ENCODE results near the gene PHKA2. TPM values are rescaled to one million over a fixed set of nuclear protein-coding genes. Genes with fewer than 3 reads are reported as not detected.

PHKA2 gene
- total RNA-seq, 2 experiments from 2014 or later = 19.8 to 20.7 TPM

GRCh38 chrX:18944482-18944881, 39.4 kb downstream of the PHKA2 start:
- CTCF ChIA-PET = no interaction called here
- H3K36me3 Mint-ChIP-seq (ENCODE audit: low read depth) = peaks cover 7% of the 10 kb centered on the region
- no peak overlapping the region for H3K27ac Mint-ChIP-seq
- no peaks in the 10 kb centered on the region for H3K27me3 Mint-ChIP-seq (ENCODE audit: low read depth)
- H3K9me3 Mint-ChIP-seq = no peaks in the 10 kb centered on the region
- intact Hi-C loops (cut with micrococcal nuclease) = no loop called here
- H3K4me3 Mint-ChIP-seq = no peak overlapping the region
- no peak for DNase-seq
- H3K4me1 Mint-ChIP-seq (ENCODE audit: low read depth) = no peaks in the 10 kb centered on the region

GRCh38 chrX:18941896-18942295, 42.0 kb downstream of the PHKA2 start:
- no peak overlapping the region for H3K4me3 Mint-ChIP-seq
- no peak for DNase-seq
- peaks cover 11% of the 10 kb centered on the region for H3K36me3 Mint-ChIP-seq (ENCODE audit: low read depth)
- no peaks in the 10 kb centered on the region for H3K9me3 Mint-ChIP-seq
- CTCF ChIA-PET = no interaction called here
- intact Hi-C loops (cut with micrococcal nuclease) = no loop called here
- H3K27me3 Mint-ChIP-seq (ENCODE audit: low read depth) = no peaks in the 10 kb centered on the region
- H3K4me1 Mint-ChIP-seq (ENCODE audit: low read depth) = no peaks in the 10 kb centered on the region
- no peak overlapping the region for H3K27ac Mint-ChIP-seq

GRCh38 chrX:18938710-18939109, 45.2 kb downstream of the PHKA2 start:
- H3K27me3 Mint-ChIP-seq (ENCODE audit: low read depth) = no peaks in the 10 kb centered on the region
- H3K9me3 Mint-ChIP-seq = no peaks in the 10 kb centered on the region
- CTCF ChIA-PET = no interaction called here
- DNase-seq = no peak
- no peak overlapping the region for H3K27ac Mint-ChIP-seq
- intact Hi-C loops (cut with micrococcal nuclease) = no loop called here
- H3K36me3 Mint-ChIP-seq (ENCODE audit: low read depth) = peaks cover 8% of the 10 kb centered on the region
- no peak overlapping the region for H3K4me3 Mint-ChIP-seq
- no peaks in the 10 kb centered on the region for H3K4me1 Mint-ChIP-seq (ENCODE audit: low read depth)

- no peak overlapping the region for H3K27ac Mint-ChIP-seq
- no peaks in the 10 kb centered on the region for H3K4me1 Mint-ChIP-seq (ENCODE audit: low read depth)
- no peaks in the 10 kb centered on the region for H3K27me3 Mint-ChIP-seq (ENCODE audit: low read depth)
- CTCF ChIA-PET = interaction anchor here (1.5 kb wide), 1 partner anchor 397 kb away, joined by 5 read pairs; no protein-coding TSS in a partner anchor
- no peak overlapping the region for H3K4me3 Mint-ChIP-seq
- no peaks in the 10 kb centered on the region for H3K9me3 Mint-ChIP-seq
- DNase-seq = no peak
- peaks cover 8% of the 10 kb centered on the region for H3K36me3 Mint-ChIP-seq (ENCODE audit: low read depth)
- intact Hi-C loops (cut with micrococcal nuclease) = no loop called here
Observed at GRCh38 chrX:18937173-18937572, 46.7 kb downstream of the PHKA2 start.

- intact Hi-C loops (cut with micrococcal nuclease) = no loop called here
- H3K27me3 Mint-ChIP-seq (ENCODE audit: low read depth) = no peaks in the 10 kb centered on the region
- DNase-seq = no peak
- no peaks in the 10 kb centered on the region for H3K4me1 Mint-ChIP-seq (ENCODE audit: low read depth)
- H3K9me3 Mint-ChIP-seq = no peaks in the 10 kb centered on the region
- H3K4me3 Mint-ChIP-seq = no peak overlapping the region
- CTCF ChIA-PET = no interaction called here
- no peak overlapping the region for H3K27ac Mint-ChIP-seq
- peaks cover 6% of the 10 kb centered on the region for H3K36me3 Mint-ChIP-seq (ENCODE audit: low read depth)
Observed at GRCh38 chrX:18935893-18936292, 48.0 kb downstream of the PHKA2 start.

GRCh38 chrX:18934708-18935107, 49.2 kb downstream of the PHKA2 start:
- Mint-ChIP-seq H3K9me3 (no peaks in the 10 kb centered on the region), H3K27ac (no peak overlapping the region), H3K36me3 (ENCODE audit: low read depth) (peaks cover 6% of the 10 kb centered on the region), H3K4me3 (no peak overlapping the region), H3K4me1 (ENCODE audit: low read depth) (no peaks in the 10 kb centered on the region), H3K27me3 (ENCODE audit: low read depth) (no peaks in the 10 kb centered on the region)
- DNase-seq = no peak
- intact Hi-C loops (cut with micrococcal nuclease) = no loop called here
- CTCF ChIA-PET = no interaction called here

- Mint-ChIP-seq H3K27ac (no peak overlapping the region), H3K9me3 (no peaks in the 10 kb centered on the region), H3K4me3 (no peak overlapping the region), H3K4me1 (ENCODE audit: low read depth) (no peaks in the 10 kb centered on the region), H3K36me3 (ENCODE audit: low read depth) (peaks cover 6% of the 10 kb centered on the region), H3K27me3 (ENCODE audit: low read depth) (no peaks in the 10 kb centered on the region)
- intact Hi-C loops (cut with micrococcal nuclease) = no loop called here
- CTCF ChIA-PET = interaction anchor here (1.2 kb wide), 1 partner anchor 400 kb away, joined by 3 read pairs; no protein-coding TSS in a partner anchor
- DNase-seq = no peak
Observed at GRCh38 chrX:18933617-18934016, 50.3 kb downstream of the PHKA2 start.

GRCh38 chrX:18931972-18932371, 51.9 kb downstream of the PHKA2 start:
- no peak overlapping the region for H3K4me3 Mint-ChIP-seq
- DNase-seq = peak; percentile 7
- H3K27me3 Mint-ChIP-seq (ENCODE audit: low read depth) = no peaks in the 10 kb centered on the region
- H3K36me3 Mint-ChIP-seq (ENCODE audit: low read depth) = peaks cover 1% of the 10 kb centered on the region
- no peaks in the 10 kb centered on the region for H3K4me1 Mint-ChIP-seq (ENCODE audit: low read depth)
- H3K27ac Mint-ChIP-seq = no peak overlapping the region
- H3K9me3 Mint-ChIP-seq = no peaks in the 10 kb centered on the region
- intact Hi-C loops (cut with micrococcal nuclease) = loop anchor here (1.0 kb wide), 1 partner anchor 402 kb away; no protein-coding TSS in a partner anchor
- CTCF ChIA-PET = no interaction called here

- H3K36me3 Mint-ChIP-seq (ENCODE audit: low read depth) = peaks cover 1% of the 10 kb centered on the region
- no peak for DNase-seq
- no peak overlapping the region for H3K27ac Mint-ChIP-seq
- H3K27me3 Mint-ChIP-seq (ENCODE audit: low read depth) = no peaks in the 10 kb centered on the region
- intact Hi-C loops (cut with micrococcal nuclease) = no loop called here
- CTCF ChIA-PET = no interaction called here
- no peak overlapping the region for H3K4me3 Mint-ChIP-seq
- no peaks in the 10 kb centered on the region for H3K9me3 Mint-ChIP-seq
- no peaks in the 10 kb centered on the region for H3K4me1 Mint-ChIP-seq (ENCODE audit: low read depth)
Observed at GRCh38 chrX:18929775-18930174, 54.1 kb downstream of the PHKA2 start.

- no peak overlapping the region for H3K4me3 Mint-ChIP-seq
- peaks cover 1% of the 10 kb centered on the region for H3K36me3 Mint-ChIP-seq (ENCODE audit: low read depth)
- H3K27me3 Mint-ChIP-seq (ENCODE audit: low read depth) = no peaks in the 10 kb centered on the region
- H3K4me1 Mint-ChIP-seq (ENCODE audit: low read depth) = no peaks in the 10 kb centered on the region
- intact Hi-C loops (cut with micrococcal nuclease) = no loop called here
- H3K9me3 Mint-ChIP-seq = no peaks in the 10 kb centered on the region
- no peak overlapping the region for H3K27ac Mint-ChIP-seq
- DNase-seq = no peak
- CTCF ChIA-PET = no interaction called here
Observed at GRCh38 chrX:18927558-18927957, 56.4 kb downstream of the PHKA2 start.

- no peak for DNase-seq
- Mint-ChIP-seq H3K36me3 (ENCODE audit: low read depth) (no peaks in the 10 kb centered on the region), H3K27ac (no peak overlapping the region), H3K9me3 (no peaks in the 10 kb centered on the region), H3K4me3 (no peak overlapping the region), H3K4me1 (ENCODE audit: low read depth) (no peaks in the 10 kb centered on the region), H3K27me3 (ENCODE audit: low read depth) (no peaks in the 10 kb centered on the region)
- intact Hi-C loops (cut with micrococcal nuclease) = no loop called here
- CTCF ChIA-PET = no interaction called here
Observed at GRCh38 chrX:18924507-18925088, 59.3 kb downstream of the PHKA2 start.

- Mint-ChIP-seq H3K4me3 (no peak overlapping the region), H3K9me3 (no peaks in the 10 kb centered on the region), H3K27ac (no peak overlapping the region), H3K36me3 (ENCODE audit: low read depth) (peaks cover 19% of the 10 kb centered on the region), H3K4me1 (ENCODE audit: low read depth) (no peaks in the 10 kb centered on the region), H3K27me3 (ENCODE audit: low read depth) (no peaks in the 10 kb centered on the region)
- no peak for DNase-seq
- CTCF ChIA-PET = no interaction called here
- intact Hi-C loops (cut with micrococcal nuclease) = no loop called here
Observed at GRCh38 chrX:18920566-18920965, 63.3 kb downstream of the PHKA2 start.

GRCh38 chrX:18920079-18920478, 63.8 kb downstream of the PHKA2 start:
- H3K36me3 Mint-ChIP-seq (ENCODE audit: low read depth) = peaks cover 21% of the 10 kb centered on the region
- no peak for DNase-seq
- no peaks in the 10 kb centered on the region for H3K9me3 Mint-ChIP-seq
- no peak overlapping the region for H3K4me3 Mint-ChIP-seq
- CTCF ChIA-PET = no interaction called here
- no peaks in the 10 kb centered on the region for H3K4me1 Mint-ChIP-seq (ENCODE audit: low read depth)
- no peak overlapping the region for H3K27ac Mint-ChIP-seq
- intact Hi-C loops (cut with micrococcal nuclease) = no loop called here
- H3K27me3 Mint-ChIP-seq (ENCODE audit: low read depth) = no peaks in the 10 kb centered on the region
